HCT116 (cell line): Measurements from ENCODE around the gene IKZF3.

Experiments used
- EZH2phosphoT487 ChIP-seq: fragments of 200-600 bp; IDR thresholded peaks from 2 replicates; pipeline ENCODE4 v1.6.1; 2018; ENCODE audit warnings: antibody characterized with exemption, borderline replicate concordance
- JUND ChIP-seq: IDR thresholded peaks from 2 replicates; pipeline ENCODE4 v1.6.1; 2012
- MAX ChIP-seq: IDR thresholded peaks from 2 replicates; pipeline ENCODE4 v1.6.1; 2012
- POLR2A ChIP-seq: IDR thresholded peaks from 2 replicates; pipeline ENCODE4 v1.7.0; 2011; ENCODE audit warnings: borderline replicate concordance; ENCODE audit not compliant: insufficient read depth, insufficient read length; ENCODE audit errors: extremely low read depth
- RAD21 ChIP-seq: IDR thresholded peaks from 2 replicates; pipeline ENCODE4 v1.6.1; 2012; ENCODE audit warnings: low read depth, mild to moderate bottlenecking
- SP1 ChIP-seq: IDR thresholded peaks from 2 replicates; pipeline ENCODE4 v1.6.1; 2012; ENCODE audit warnings: low read depth
- SRF ChIP-seq: IDR thresholded peaks from 2 replicates; pipeline ENCODE4 v1.6.1; 2012; ENCODE audit warnings: low read depth
- YY1 ChIP-seq: IDR thresholded peaks from 2 replicates; pipeline ENCODE4 v1.6.1; 2011; ENCODE audit warnings: low read length, low read depth, moderate library complexity, mild to moderate bottlenecking; ENCODE audit not compliant: insufficient replicate concordance; ENCODE audit errors: extremely low read depth
- ZBTB33 ChIP-seq: IDR thresholded peaks from 2 replicates; pipeline ENCODE4 v1.6.1; 2011; ENCODE audit warnings: mild to moderate bottlenecking, low read length, moderate library complexity; ENCODE audit not compliant: insufficient replicate concordance; ENCODE audit errors: extremely low read depth
- TF ChIP-seq, protein P1 (sequence below), 3 experiments: fragments of 200-600 bp in 1 of 3; sonication (generic) in 1 of 3; IDR thresholded peaks in 2 of 3; conservative IDR thresholded peaks in 1 of 3; 2 replicates each; pipeline ENCODE4 v1.5.1; 2012 to 2017; ENCODE audit warnings: low read depth in 2 of 3, low read length in 2 of 3, antibody characterized with exemption in 1 of 3, borderline replicate concordance in 1 of 3, control low read depth in 1 of 3, mild to moderate bottlenecking in 1 of 3, mixed read lengths in 1 of 3, mixed run types in 1 of 3, moderate library complexity in 1 of 3; ENCODE audit not compliant: insufficient read depth in 1 of 3

DNA sequence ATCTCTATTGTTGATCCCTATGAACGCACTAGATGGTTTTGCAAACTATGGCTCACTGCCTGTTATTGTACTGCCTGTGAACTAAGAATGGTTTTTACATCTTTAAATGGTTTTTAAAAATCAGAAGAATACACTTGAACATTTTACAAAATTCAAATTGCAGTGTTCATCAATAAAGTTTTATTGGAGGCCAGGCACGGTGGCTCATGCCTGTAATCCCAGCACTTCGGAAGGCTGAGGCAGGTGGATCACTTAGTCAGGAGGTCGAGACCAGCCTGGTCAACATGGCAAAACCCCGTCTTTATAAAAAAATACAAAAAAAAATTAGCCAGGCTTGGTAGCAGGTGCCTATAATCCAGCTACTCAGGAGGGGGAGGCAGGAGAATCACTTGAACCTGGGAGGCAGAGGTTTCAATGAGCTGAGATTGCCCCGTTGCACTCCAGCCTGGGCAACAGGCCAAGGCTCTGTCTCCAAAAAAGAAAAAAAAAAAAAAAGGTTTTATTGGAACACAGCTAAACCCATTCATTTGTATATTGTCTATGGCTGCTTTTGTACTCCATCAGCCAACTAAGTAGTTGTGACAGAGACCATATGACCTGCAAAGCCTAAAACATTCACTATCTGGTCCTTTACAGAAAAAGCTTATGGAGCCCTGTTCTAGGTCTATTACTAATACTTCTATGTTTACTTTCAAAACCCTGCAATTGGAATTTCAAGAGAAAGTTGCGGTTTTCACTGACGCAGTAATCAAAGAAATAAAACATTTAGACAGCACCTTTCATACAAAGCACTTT is 18.9 kb downstream of the IKZF3 start:
- TF ChIP-seq, protein P1, sequence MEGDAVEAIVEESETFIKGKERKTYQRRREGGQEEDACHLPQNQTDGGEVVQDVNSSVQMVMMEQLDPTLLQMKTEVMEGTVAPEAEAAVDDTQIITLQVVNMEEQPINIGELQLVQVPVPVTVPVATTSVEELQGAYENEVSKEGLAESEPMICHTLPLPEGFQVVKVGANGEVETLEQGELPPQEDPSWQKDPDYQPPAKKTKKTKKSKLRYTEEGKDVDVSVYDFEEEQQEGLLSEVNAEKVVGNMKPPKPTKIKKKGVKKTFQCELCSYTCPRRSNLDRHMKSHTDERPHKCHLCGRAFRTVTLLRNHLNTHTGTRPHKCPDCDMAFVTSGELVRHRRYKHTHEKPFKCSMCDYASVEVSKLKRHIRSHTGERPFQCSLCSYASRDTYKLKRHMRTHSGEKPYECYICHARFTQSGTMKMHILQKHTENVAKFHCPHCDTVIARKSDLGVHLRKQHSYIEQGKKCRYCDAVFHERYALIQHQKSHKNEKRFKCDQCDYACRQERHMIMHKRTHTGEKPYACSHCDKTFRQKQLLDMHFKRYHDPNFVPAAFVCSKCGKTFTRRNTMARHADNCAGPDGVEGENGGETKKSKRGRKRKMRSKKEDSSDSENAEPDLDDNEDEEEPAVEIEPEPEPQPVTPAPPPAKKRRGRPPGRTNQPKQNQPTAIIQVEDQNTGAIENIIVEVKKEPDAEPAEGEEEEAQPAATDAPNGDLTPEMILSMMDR (IDR thresholded peaks at IDR 0.05 in 2 of 3, conservative IDR thresholded peaks at IDR 0.05 in 1 of 3; ENCODE audit: borderline replicate concordance in 1 of 3, insufficient read depth in 1 of 3, low read depth in 2 of 3, low read length in 2 of 3) = no peak
- TF ChIP-seq POLR2A (no peak), SRF (no peak), MAX (no peak), RAD21 (no peak), JUND (no peak), ZBTB33 (no peak), SP1 (no peak), YY1 (no peak), EZH2phosphoT487 (no peak)
